Type B pancreatic cell (in vitro differentiated cells): ENCODE measurements around the gene OAT. TPM values are rescaled to one million over a fixed set of nuclear protein-coding genes. Genes with fewer than 3 reads are reported as not detected.

Experiments used
- DNase-seq: peaks from one replicate; pipeline ENCODE4 v3.0.0; 2021; ENCODE audit warnings: mixed read lengths; ENCODE audit not compliant: unreplicated experiment; ENCODE audit errors: extremely low spot score
- H3K27ac Mint-ChIP-seq: 2 replicates; pipeline ENCODE4 v1.8.0; 2021; ENCODE audit warnings: mild to moderate bottlenecking, mixed read lengths
- H3K27me3 Mint-ChIP-seq: 2 replicates; pipeline ENCODE4 v1.8.0; 2021; ENCODE audit warnings: mixed read lengths
- H3K36me3 Mint-ChIP-seq: 2 replicates; pipeline ENCODE4 v1.8.0; 2021; ENCODE audit warnings: mixed read lengths
- H3K4me1 Mint-ChIP-seq: one replicate; pipeline ENCODE4 v1.8.0; 2021; ENCODE audit warnings: mixed read lengths; ENCODE audit not compliant: unreplicated experiment
- H3K4me3 Mint-ChIP-seq: 2 replicates; pipeline ENCODE4 v1.8.0; 2021; ENCODE audit warnings: mild to moderate bottlenecking, mixed read lengths
- H3K9me3 Mint-ChIP-seq: 2 replicates; pipeline ENCODE4 v1.8.0; 2021; ENCODE audit warnings: mixed read lengths
- CTCF ChIP-seq: fragments of 200-600 bp; sonication (generic); conservative IDR thresholded peaks from 2 replicates; pipeline ENCODE4 v1.5.0; 2021; ENCODE audit warnings: antibody characterized with exemption, mild to moderate bottlenecking
- long read RNA-seq: library from polyadenylated mRNA; unstranded; transcript quantifications from one replicate; pipeline ENCODE4 v2.0.0, GENCODE V29; 2020
- total RNA-seq: library from RNA; stranded (reverse); gene quantifications from 2 replicates; pipeline ENCODE4 v1.2.1, GENCODE V29; 2021; ENCODE audit warnings: low replicate concordance

Gene OAT
- total RNA-seq = 83.4 and 144 TPM in 2 replicates
- long read RNA-seq, transcript OAT-208 (9 exons, 1,864 nt) = minor isoform, 27 of 1,394 reads
- long read RNA-seq, transcript OAT-201 (10 exons, 2,048 nt) = major isoform, 1,280 of 1,394 reads
- long read RNA-seq, partial matches to known transcripts = 33 of 1,394 reads
- long read RNA-seq, other reads (novel, unspliced or antisense) = 53 of 1,394 reads

DNA sequence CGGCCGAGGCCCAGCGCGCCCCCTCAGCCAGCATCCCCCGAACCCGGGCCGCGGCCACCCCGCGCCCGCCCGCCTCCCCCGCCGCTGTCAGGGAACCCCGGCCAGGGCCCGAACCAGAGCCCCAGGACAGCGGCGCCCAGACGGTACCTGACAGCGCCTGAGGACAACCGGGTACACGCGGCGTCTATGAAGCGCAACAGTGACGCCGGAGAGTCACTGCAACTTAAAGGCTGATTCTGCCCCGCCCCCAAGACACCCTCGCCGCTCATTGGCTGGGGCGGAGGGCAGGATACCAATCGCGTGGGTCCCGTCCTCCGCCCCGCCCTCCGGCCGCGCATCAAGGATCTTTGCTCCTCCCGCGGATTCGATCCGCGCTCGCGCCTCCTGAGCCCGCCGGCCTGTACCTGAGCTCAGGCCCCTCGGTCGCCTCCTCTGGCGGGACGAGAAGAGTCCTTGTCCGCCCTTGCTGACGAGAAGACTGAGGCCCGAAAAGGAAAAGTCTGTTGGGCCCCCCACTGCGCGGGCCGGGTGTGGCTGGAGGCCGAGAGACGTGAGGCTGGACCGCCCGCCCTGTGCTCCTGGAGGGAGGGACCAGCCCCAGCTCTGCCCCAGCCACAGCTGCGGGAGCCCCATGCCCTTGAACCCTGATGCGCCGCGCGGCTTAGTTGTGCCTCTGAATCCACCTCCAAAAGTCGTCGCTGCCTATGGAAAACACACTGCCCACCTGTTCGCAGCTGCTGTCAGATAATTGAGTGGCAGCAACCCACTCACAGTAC is at the start of gene OAT:
Gene OAT (minus strand): TSS at position 198 of the 776 bp plus-strand sequence. CDS start 6,752 bp downstream, outside the sequence.
- no peaks in the 10 kb centered on the region for H3K9me3 Mint-ChIP-seq
- peak within 1 kb of the TSS; percentile 91 for H3K4me3 Mint-ChIP-seq
- peak; percentile 54 for TF ChIP-seq CTCF
- peaks cover 22% of the 10 kb centered on the region for H3K27me3 Mint-ChIP-seq
- peaks cover 3% of the 10 kb centered on the region for H3K36me3 Mint-ChIP-seq
- H3K4me1 Mint-ChIP-seq = peaks cover 15% of the 10 kb centered on the region
- DNase-seq = peak; percentile 95
- peak within 1 kb of the TSS; percentile 78 for H3K27ac Mint-ChIP-seq

GRCh38 chr10:124467165-124467564 is 48.4 kb upstream of the OAT start:
- H3K4me3 Mint-ChIP-seq = no peak overlapping the region
- DNase-seq = no peak
- H3K9me3 Mint-ChIP-seq = no peaks in the 10 kb centered on the region
- H3K27ac Mint-ChIP-seq = no peak overlapping the region
- peaks cover 19% of the 10 kb centered on the region for H3K4me1 Mint-ChIP-seq
- no peak for TF ChIP-seq CTCF
- no peaks in the 10 kb centered on the region for H3K36me3 Mint-ChIP-seq
- H3K27me3 Mint-ChIP-seq = no peaks in the 10 kb centered on the region

DNA sequence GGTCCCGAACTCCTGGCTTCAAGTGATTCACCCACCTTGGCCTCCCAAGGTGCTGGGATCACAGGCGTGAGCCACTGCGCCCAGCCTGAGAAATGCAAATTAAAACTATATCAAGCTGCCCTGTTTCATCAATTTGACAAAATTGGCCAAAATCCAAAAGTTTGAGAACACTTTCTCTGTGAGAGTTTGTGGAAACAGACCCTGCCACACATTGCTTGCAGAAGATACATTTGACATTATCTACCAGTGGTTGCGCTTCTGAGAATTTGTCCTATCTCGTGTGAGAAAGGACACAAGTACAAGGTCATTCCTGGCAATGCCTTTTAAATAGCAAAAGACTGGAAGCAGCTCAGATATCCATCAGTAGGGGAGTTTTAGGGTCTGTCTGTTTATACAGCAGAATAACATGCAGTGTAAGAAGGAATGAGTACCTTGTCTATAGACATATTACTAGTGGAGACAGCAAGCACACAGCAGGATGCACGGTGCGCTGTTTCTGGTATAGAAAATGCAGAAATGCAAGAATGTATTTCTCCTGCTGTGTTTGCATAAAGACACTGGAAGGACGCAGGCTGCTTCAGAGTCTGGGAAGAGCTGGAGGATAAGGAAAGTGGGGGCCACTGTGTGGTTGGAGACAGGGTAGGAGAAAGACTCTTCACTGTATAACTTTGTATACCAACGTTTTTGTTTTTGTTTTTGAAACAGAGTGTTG is 47.2 kb upstream of the OAT start:
- no peak overlapping the region for H3K27ac Mint-ChIP-seq

GRCh38 chr10:124465003-124465776 is 46.5 kb upstream of the OAT start:
- H3K27ac Mint-ChIP-seq = no peak overlapping the region
- TF ChIP-seq CTCF = no peak
- no peaks in the 10 kb centered on the region for H3K9me3 Mint-ChIP-seq
- no peaks in the 10 kb centered on the region for H3K36me3 Mint-ChIP-seq
- peaks cover 23% of the 10 kb centered on the region for H3K4me1 Mint-ChIP-seq
- no peak for DNase-seq
- no peaks in the 10 kb centered on the region for H3K27me3 Mint-ChIP-seq
- no peak overlapping the region for H3K4me3 Mint-ChIP-seq

More for the DNA sequence above, 47.2 kb upstream of the OAT start:
- Mint-ChIP-seq H3K9me3 (no peaks in the 10 kb centered on the region), H3K27me3 (no peaks in the 10 kb centered on the region), H3K4me3 (no peak overlapping the region), H3K36me3 (no peaks in the 10 kb centered on the region), H3K4me1 (peaks cover 23% of the 10 kb centered on the region)
- no peak for TF ChIP-seq CTCF
- DNase-seq = no peak
